ENCODE data around the gene TMPRSS5.

TMPRSS5 gene

DNA sequence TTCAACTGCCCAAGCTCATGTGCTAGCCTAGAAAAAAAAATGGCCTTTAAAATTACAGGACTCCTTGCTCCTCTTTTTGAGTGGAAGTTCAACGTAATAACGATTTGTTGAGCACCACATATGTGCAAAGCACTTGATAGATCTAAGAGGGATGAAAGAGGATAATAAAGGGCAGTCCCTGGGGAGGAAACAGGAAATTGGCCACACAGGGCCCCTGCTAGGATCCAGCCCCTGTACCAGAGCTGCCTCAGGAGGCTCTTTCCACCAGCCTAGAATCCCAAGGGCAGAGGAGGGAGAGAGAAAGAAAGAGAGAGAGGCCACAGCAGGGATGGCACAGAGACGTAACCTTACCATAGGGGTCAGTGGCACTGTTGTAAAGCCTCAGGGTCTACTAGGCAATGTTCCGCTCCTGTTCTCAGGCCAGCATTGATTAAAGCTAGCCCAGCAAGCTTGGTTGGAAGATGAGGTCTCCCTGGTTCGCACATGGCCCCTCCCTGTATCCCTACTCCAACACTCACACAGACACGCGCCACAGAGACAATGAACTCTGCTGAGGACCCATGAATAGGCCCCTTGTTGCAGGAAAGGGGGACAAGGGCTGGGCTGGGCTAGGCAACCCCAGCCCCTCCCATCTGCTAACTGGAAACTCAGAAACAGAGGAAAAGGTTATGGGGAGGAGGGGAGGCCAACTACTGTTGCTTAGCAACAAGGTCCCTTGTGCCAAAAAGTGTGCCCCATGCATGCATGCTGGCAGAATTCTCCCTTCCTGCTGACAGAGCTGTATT, at the start of gene TMPRSS5:
Gene TMPRSS5, minus strand, starts transcription at position 438 of the 785 bp plus-strand sequence. Its CDS starts 84 bp downstream, at position 354.
- TF ChIP-seq, protein P1, sequence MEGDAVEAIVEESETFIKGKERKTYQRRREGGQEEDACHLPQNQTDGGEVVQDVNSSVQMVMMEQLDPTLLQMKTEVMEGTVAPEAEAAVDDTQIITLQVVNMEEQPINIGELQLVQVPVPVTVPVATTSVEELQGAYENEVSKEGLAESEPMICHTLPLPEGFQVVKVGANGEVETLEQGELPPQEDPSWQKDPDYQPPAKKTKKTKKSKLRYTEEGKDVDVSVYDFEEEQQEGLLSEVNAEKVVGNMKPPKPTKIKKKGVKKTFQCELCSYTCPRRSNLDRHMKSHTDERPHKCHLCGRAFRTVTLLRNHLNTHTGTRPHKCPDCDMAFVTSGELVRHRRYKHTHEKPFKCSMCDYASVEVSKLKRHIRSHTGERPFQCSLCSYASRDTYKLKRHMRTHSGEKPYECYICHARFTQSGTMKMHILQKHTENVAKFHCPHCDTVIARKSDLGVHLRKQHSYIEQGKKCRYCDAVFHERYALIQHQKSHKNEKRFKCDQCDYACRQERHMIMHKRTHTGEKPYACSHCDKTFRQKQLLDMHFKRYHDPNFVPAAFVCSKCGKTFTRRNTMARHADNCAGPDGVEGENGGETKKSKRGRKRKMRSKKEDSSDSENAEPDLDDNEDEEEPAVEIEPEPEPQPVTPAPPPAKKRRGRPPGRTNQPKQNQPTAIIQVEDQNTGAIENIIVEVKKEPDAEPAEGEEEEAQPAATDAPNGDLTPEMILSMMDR (IDR thresholded peaks at IDR 0.05; ENCODE audit: low read depth, low read length): no peak
- no peak for DNase-seq (ENCODE audit: low read depth in 2 of 2)
- H3K4me3 ChIP-seq (replicated peaks in 1 of 2; ENCODE audit: low read depth in 2 of 2, low read length in 2 of 2): no peak within 1 kb of the TSS

DNA sequence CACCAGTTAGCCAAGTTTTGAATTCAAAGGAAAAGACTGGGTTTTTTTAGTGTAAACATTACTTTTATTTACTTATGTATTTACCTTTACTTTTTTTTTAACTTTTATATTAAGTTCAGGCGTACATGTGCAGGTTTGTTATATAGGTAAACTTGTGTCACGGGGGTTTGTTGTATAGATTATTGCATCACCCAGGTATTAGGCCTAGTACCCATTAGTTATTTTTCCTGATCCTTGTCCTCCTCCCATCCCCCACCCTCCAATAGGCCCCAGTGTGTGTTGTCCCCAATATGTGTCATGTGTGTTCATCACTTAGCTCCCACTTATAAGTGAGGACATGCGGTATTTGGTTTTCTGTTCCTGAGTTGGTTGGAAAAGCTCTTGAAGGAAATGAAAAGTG, 46.8 kb upstream of the TMPRSS5 start:
- TF ChIP-seq, protein P1 (IDR thresholded peaks at IDR 0.05; ENCODE audit: low read depth, low read length): no peak
- no peak for DNase-seq (ENCODE audit: low read depth in 2 of 2)
- no peak overlapping the region for H3K4me3 ChIP-seq (replicated peaks in 1 of 2; ENCODE audit: low read depth in 2 of 2, low read length in 2 of 2)

DNA sequence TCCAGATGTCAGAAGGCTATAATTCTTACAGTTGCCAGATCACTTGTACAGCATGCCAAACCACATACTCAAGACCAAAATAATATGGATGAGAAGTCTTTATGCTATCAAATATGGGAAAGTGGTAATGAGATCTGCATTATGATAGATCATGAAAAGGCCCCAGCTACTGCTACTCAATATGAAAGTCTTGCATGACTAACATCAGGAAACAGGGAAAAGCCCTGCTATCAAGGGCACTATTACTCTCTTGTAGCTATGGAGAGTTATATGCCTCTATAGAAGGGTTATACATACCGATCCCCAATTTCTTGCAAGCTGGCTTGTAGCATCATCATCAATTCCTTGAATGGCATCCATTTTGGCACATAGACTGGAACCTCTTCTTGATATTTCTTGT, 30.2 kb upstream of the TMPRSS5 start:
- TF ChIP-seq, protein P1 (IDR thresholded peaks at IDR 0.05; ENCODE audit: low read depth, low read length): no peak
- DNase-seq (ENCODE audit: low read depth in 2 of 2): no peak
- H3K4me3 ChIP-seq (replicated peaks in 1 of 2; ENCODE audit: low read depth in 2 of 2, low read length in 2 of 2): no peak overlapping the region

DNA sequence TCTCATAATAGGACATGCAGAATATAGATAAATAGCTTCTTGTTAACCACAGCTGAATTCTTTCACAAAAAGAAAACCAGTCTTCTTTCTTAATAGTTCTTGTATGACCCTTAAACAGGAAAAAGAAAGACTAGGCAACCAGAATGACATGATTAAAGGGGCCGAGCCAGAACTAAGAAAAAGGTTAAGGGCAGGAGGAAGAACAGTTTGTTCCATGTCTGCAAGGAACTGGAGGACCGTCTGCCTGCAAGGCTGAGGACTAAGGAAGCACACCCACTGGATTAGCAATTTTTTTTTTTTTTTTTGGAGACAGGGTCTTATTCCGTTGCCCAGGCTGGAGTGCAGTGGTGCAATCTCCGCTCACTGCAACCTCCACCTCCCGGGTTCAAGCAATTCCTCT, 26.0 kb upstream of the TMPRSS5 start:
- H3K4me3 ChIP-seq (replicated peaks in 1 of 2; ENCODE audit: low read depth in 2 of 2, low read length in 2 of 2): no peak overlapping the region
- no peak for DNase-seq (ENCODE audit: low read depth in 2 of 2)
- TF ChIP-seq, protein P1 (IDR thresholded peaks at IDR 0.05; ENCODE audit: low read depth, low read length): no peak

DNA sequence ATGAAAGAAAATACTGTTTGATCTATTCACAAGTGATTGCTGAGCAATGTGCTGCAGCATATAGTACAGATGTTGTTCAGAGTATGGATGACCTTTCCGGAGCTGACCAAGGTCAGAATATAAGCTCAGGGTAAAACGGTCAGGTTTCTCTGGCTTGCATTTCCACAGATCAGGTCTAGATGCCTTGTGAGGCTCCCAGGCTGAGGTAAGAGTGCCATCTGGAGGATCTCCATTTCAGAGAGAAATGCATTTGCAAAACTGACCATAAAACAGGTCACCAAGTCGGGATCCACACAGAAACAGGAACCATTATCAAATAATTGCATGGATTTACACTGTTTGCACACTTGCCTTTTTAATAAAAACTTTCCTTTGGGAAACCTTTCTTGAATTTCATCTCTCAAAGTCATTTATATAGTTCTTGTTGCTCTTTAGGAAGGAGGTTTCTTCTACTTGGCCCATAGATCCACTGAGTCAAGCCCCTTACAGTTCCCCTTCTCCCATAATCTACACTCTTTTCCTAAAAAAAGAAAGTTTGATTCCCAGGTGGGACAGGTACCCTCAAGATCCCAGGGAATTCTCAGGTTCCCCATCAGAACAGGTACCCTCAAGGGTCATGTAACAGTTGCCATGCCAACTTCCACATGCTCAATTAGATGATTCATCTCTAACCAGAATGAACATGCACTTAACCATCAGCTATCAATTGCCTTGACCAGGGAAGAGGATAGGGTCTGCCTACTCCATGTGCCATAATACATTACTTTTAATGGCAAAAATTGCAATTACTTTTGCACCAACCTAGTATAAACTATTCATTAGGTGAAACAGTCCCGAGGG, 25.0 kb upstream of the TMPRSS5 start:
- peak; percentile 72 to 76 for DNase-seq (ENCODE audit: low read depth in 2 of 2)
- TF ChIP-seq, protein P1 (IDR thresholded peaks at IDR 0.05; ENCODE audit: low read depth, low read length): peak; percentile 62
- H3K4me3 ChIP-seq (replicated peaks in 1 of 2; ENCODE audit: low read depth in 2 of 2, low read length in 2 of 2): no peak overlapping the region

DNA sequence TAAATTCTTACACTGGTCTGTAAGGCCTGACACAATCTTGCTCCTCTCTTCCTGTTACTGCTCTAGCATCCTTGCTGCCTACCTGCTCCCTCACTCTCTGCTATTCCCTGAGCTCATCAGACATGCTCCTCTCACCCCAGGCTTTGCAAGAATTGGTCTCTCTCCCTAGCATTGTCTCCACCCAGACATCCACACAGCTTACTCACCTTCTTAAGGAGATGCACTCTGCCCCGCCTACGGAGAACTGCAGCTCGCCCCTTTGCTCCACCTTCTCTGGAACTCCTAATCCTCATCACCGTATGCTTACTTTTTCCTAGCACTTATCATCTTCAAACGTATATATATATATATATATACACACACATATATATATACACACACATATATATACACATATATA, 23.3 kb upstream of the TMPRSS5 start:
- TF ChIP-seq, protein P1 (IDR thresholded peaks at IDR 0.05; ENCODE audit: low read depth, low read length): no peak
- peak in 1 of 2 donors; percentile 28 for DNase-seq (ENCODE audit: low read depth in 2 of 2)
- no peak overlapping the region for H3K4me3 ChIP-seq (replicated peaks in 1 of 2; ENCODE audit: low read depth in 2 of 2, low read length in 2 of 2)

All from cardiac fibroblast (primary cell).